ENCODE measurements around the gene RGCC. TPM values are rescaled to one million over a fixed set of nuclear protein-coding genes. Genes with fewer than 3 reads are reported as not detected.

Gene RGCC
- total RNA-seq, 1 experiment from 2014 or later, result 69.3 TPM

- Histone ChIP-seq H3K4me2 (ENCODE audit: low read depth, low read length, poor library complexity, severe bottlenecking) (no peak overlapping the region), H3K9ac (ENCODE audit: low read length) (no peak overlapping the region), H3K27me3 (ENCODE audit: low read length) (no peaks in the 10 kb centered on the region), H3K27ac (ENCODE audit: low read length) (no peak overlapping the region), H3K36me3 (ENCODE audit: insufficient read depth, low read length) (no peaks in the 10 kb centered on the region), H3K9me3 (ENCODE audit: low read length) (no peaks in the 10 kb centered on the region), H3K9me2 (replicated peaks; ENCODE audit: insufficient read depth, low read length) (no peaks in the 10 kb centered on the region), H4K20me1 (ENCODE audit: insufficient read depth, low read depth, low read length) (no peaks in the 10 kb centered on the region), H3K4me1 (ENCODE audit: low read length) (peaks cover 42% of the 10 kb centered on the region), H2AFZ (ENCODE audit: low read length) (no peak overlapping the region), H3K4me3 (ENCODE audit: low read length) (no peak overlapping the region), H3K79me2 (ENCODE audit: low read length) (no peaks in the 10 kb centered on the region)
- no peak for DNase-seq
These were observed 39.3 kb downstream of the RGCC start for GRCh38 chr13:41496420-41497234.

GRCh38 chr13:41497436-41497835, 40.1 kb downstream of the RGCC start:
- Histone ChIP-seq H3K36me3 (ENCODE audit: insufficient read depth, low read length) (no peaks in the 10 kb centered on the region), H3K27ac (ENCODE audit: low read length) (no peak overlapping the region), H3K9ac (ENCODE audit: low read length) (no peak overlapping the region), H3K9me2 (replicated peaks; ENCODE audit: insufficient read depth, low read length) (no peaks in the 10 kb centered on the region), H3K27me3 (ENCODE audit: low read length) (no peaks in the 10 kb centered on the region), H3K9me3 (ENCODE audit: low read length) (no peaks in the 10 kb centered on the region), H3K4me2 (ENCODE audit: low read depth, low read length, poor library complexity, severe bottlenecking) (no peak overlapping the region), H3K79me2 (ENCODE audit: low read length) (no peaks in the 10 kb centered on the region), H4K20me1 (ENCODE audit: insufficient read depth, low read depth, low read length) (no peaks in the 10 kb centered on the region), H2AFZ (ENCODE audit: low read length) (no peak overlapping the region), H3K4me1 (ENCODE audit: low read length) (peaks cover 45% of the 10 kb centered on the region), H3K4me3 (ENCODE audit: low read length) (no peak overlapping the region)
- no peak for DNase-seq

GRCh38 chr13:41499452-41499851, 42.1 kb downstream of the RGCC start:
- H2AFZ ChIP-seq (ENCODE audit: low read length), result no peak overlapping the region
- H3K9me2 ChIP-seq (replicated peaks; ENCODE audit: insufficient read depth, low read length), result no peaks in the 10 kb centered on the region
- peaks cover 50% of the 10 kb centered on the region for H3K4me1 ChIP-seq (ENCODE audit: low read length)
- H3K9ac ChIP-seq (ENCODE audit: low read length), result no peak overlapping the region
- H3K4me3 ChIP-seq (ENCODE audit: low read length), result no peak overlapping the region
- H3K4me2 ChIP-seq (ENCODE audit: low read depth, low read length, poor library complexity, severe bottlenecking), result no peak overlapping the region
- H3K27me3 ChIP-seq (ENCODE audit: low read length), result no peaks in the 10 kb centered on the region
- H3K79me2 ChIP-seq (ENCODE audit: low read length), result no peaks in the 10 kb centered on the region
- no peaks in the 10 kb centered on the region for H4K20me1 ChIP-seq (ENCODE audit: insufficient read depth, low read depth, low read length)
- no peak overlapping the region for H3K27ac ChIP-seq (ENCODE audit: low read length)
- no peaks in the 10 kb centered on the region; the same call in 1 of the 2 replicates for H3K36me3 ChIP-seq (ENCODE audit: insufficient read depth, low read length)
- no peak for DNase-seq
- peaks cover 3% of the 10 kb centered on the region; the same call in 1 of the 2 replicates for H3K9me3 ChIP-seq (ENCODE audit: low read length)

GRCh38 chr13:41500511-41500910, 43.2 kb downstream of the RGCC start:
- H4K20me1 ChIP-seq (ENCODE audit: insufficient read depth, low read depth, low read length), result no peaks in the 10 kb centered on the region
- H3K36me3 ChIP-seq (ENCODE audit: insufficient read depth, low read length), result no peaks in the 10 kb centered on the region; the same call in 1 of the 2 replicates
- peak overlapping the region; percentile 67; the same call in 1 of the 2 replicates for H3K9ac ChIP-seq (ENCODE audit: low read length)
- no peaks in the 10 kb centered on the region for H3K79me2 ChIP-seq (ENCODE audit: low read length)
- H3K9me3 ChIP-seq (ENCODE audit: low read length), result peaks cover 3% of the 10 kb centered on the region; the same call in 1 of the 2 replicates
- no peaks in the 10 kb centered on the region for H3K27me3 ChIP-seq (ENCODE audit: low read length)
- peak overlapping the region; percentile 57; the same call in 1 of the 2 replicates for H3K4me3 ChIP-seq (ENCODE audit: low read length)
- peak overlapping the region; percentile 96 for H3K27ac ChIP-seq (ENCODE audit: low read length)
- no peak for DNase-seq
- H3K4me2 ChIP-seq (ENCODE audit: low read depth, low read length, poor library complexity, severe bottlenecking), result peak overlapping the region; percentile 61
- peaks cover 42% of the 10 kb centered on the region for H3K4me1 ChIP-seq (ENCODE audit: low read length)
- no peaks in the 10 kb centered on the region for H3K9me2 ChIP-seq (replicated peaks; ENCODE audit: insufficient read depth, low read length)
- no peak overlapping the region; the same call in 1 of the 2 replicates for H2AFZ ChIP-seq (ENCODE audit: low read length)

GRCh38 chr13:41501281-41501680, 43.9 kb downstream of the RGCC start:
- peak overlapping the region; percentile 57 for H3K4me3 ChIP-seq (ENCODE audit: low read length)
- peak overlapping the region; percentile 96 for H3K27ac ChIP-seq (ENCODE audit: low read length)
- no peak for DNase-seq
- no peaks in the 10 kb centered on the region for H3K9me2 ChIP-seq (replicated peaks; ENCODE audit: insufficient read depth, low read length)
- H3K4me2 ChIP-seq (ENCODE audit: low read depth, low read length, poor library complexity, severe bottlenecking), result peak overlapping the region; percentile 61
- no peaks in the 10 kb centered on the region for H3K79me2 ChIP-seq (ENCODE audit: low read length)
- no peaks in the 10 kb centered on the region for H3K27me3 ChIP-seq (ENCODE audit: low read length)
- no peaks in the 10 kb centered on the region; the same call in 1 of the 2 replicates for H3K36me3 ChIP-seq (ENCODE audit: insufficient read depth, low read length)
- H4K20me1 ChIP-seq (ENCODE audit: insufficient read depth, low read depth, low read length), result no peaks in the 10 kb centered on the region
- H3K9ac ChIP-seq (ENCODE audit: low read length), result peak overlapping the region; percentile 67
- peaks cover 40% of the 10 kb centered on the region for H3K4me1 ChIP-seq (ENCODE audit: low read length)
- H3K9me3 ChIP-seq (ENCODE audit: low read length), result peaks cover 3% of the 10 kb centered on the region; the same call in 1 of the 2 replicates
- no peak overlapping the region for H2AFZ ChIP-seq (ENCODE audit: low read length)

- peak overlapping the region; percentile 57 for H3K4me3 ChIP-seq (ENCODE audit: low read length)
- peak overlapping the region; percentile 61 for H3K4me2 ChIP-seq (ENCODE audit: low read depth, low read length, poor library complexity, severe bottlenecking)
- no peaks in the 10 kb centered on the region for H3K9me2 ChIP-seq (replicated peaks; ENCODE audit: insufficient read depth, low read length)
- H4K20me1 ChIP-seq (ENCODE audit: insufficient read depth, low read depth, low read length), result no peaks in the 10 kb centered on the region
- peaks cover 3% of the 10 kb centered on the region; the same call in 1 of the 2 replicates for H3K9me3 ChIP-seq (ENCODE audit: low read length)
- H3K4me1 ChIP-seq (ENCODE audit: low read length), result peaks cover 40% of the 10 kb centered on the region
- peak; percentile 67 for DNase-seq
- H3K9ac ChIP-seq (ENCODE audit: low read length), result peak overlapping the region; percentile 67
- no peaks in the 10 kb centered on the region for H3K79me2 ChIP-seq (ENCODE audit: low read length)
- peak overlapping the region; percentile 96 for H3K27ac ChIP-seq (ENCODE audit: low read length)
- H2AFZ ChIP-seq (ENCODE audit: low read length), result no peak overlapping the region
- H3K27me3 ChIP-seq (ENCODE audit: low read length), result no peaks in the 10 kb centered on the region
- H3K36me3 ChIP-seq (ENCODE audit: insufficient read depth, low read length), result no peaks in the 10 kb centered on the region; the same call in 1 of the 2 replicates
These were observed 44.7 kb downstream of the RGCC start for GRCh38 chr13:41502031-41502430.

GRCh38 chr13:41502673-41503072, 45.3 kb downstream of the RGCC start:
- Histone ChIP-seq H3K4me1 (ENCODE audit: low read length) (peaks cover 40% of the 10 kb centered on the region), H3K9me3 (ENCODE audit: low read length) (peaks cover 3% of the 10 kb centered on the region; the same call in 1 of the 2 replicates)

GRCh38 chr13:41503356-41503755, 46.0 kb downstream of the RGCC start:
- Histone ChIP-seq H3K27ac (ENCODE audit: low read length) (peak overlapping the region; percentile 96), H3K9me2 (replicated peaks; ENCODE audit: insufficient read depth, low read length) (no peaks in the 10 kb centered on the region), H3K79me2 (ENCODE audit: low read length) (no peaks in the 10 kb centered on the region), H3K4me1 (ENCODE audit: low read length) (peaks cover 40% of the 10 kb centered on the region), H3K4me2 (ENCODE audit: low read depth, low read length, poor library complexity, severe bottlenecking) (peak overlapping the region; percentile 61), H4K20me1 (ENCODE audit: insufficient read depth, low read depth, low read length) (no peaks in the 10 kb centered on the region), H3K27me3 (ENCODE audit: low read length) (no peaks in the 10 kb centered on the region), H3K9ac (ENCODE audit: low read length) (peak overlapping the region; percentile 47), H3K36me3 (ENCODE audit: insufficient read depth, low read length) (no peaks in the 10 kb centered on the region; the same call in 1 of the 2 replicates), H3K9me3 (ENCODE audit: low read length) (peaks cover 3% of the 10 kb centered on the region; the same call in 1 of the 2 replicates), H2AFZ (ENCODE audit: low read length) (no peak overlapping the region), H3K4me3 (ENCODE audit: low read length) (peak overlapping the region; percentile 57)
- peak; percentile 50 for DNase-seq

More at GRCh38 chr13:41502673-41503072, 45.3 kb downstream of the RGCC start:
- Histone ChIP-seq H3K4me3 (ENCODE audit: low read length) (peak overlapping the region; percentile 57), H4K20me1 (ENCODE audit: insufficient read depth, low read depth, low read length) (no peaks in the 10 kb centered on the region), H3K27ac (ENCODE audit: low read length) (peak overlapping the region; percentile 96), H3K9me2 (replicated peaks; ENCODE audit: insufficient read depth, low read length) (no peaks in the 10 kb centered on the region), H3K9ac (ENCODE audit: low read length) (peak overlapping the region; percentile 67), H3K27me3 (ENCODE audit: low read length) (no peaks in the 10 kb centered on the region), H3K79me2 (ENCODE audit: low read length) (no peaks in the 10 kb centered on the region), H2AFZ (ENCODE audit: low read length) (no peak overlapping the region), H3K36me3 (ENCODE audit: insufficient read depth, low read length) (no peaks in the 10 kb centered on the region; the same call in 1 of the 2 replicates), H3K4me2 (ENCODE audit: low read depth, low read length, poor library complexity, severe bottlenecking) (peak overlapping the region; percentile 61)
- peak; percentile 80 for DNase-seq

Data from Karpas-422 (cell line).